Liver (tissue), 3 donors: ENCODE data around the gene DHX35.

Experiments
- EGR1 ChIP-seq, 2 donors: IDR thresholded peaks; 2 replicates each; pipeline ENCODE4 v1.6.1; 2016 to 2018; ENCODE audit warnings: antibody characterized with exemption in 2 of 2, low read depth in 2 of 2
- HNF4A ChIP-seq, 2 donors: conservative IDR thresholded peaks; 2 replicates each; pipeline ENCODE4 v1.6.1; 2016; ENCODE audit warnings: antibody characterized with exemption in 2 of 2, mild to moderate bottlenecking in 2 of 2
- JUND ChIP-seq, 2 donors: IDR thresholded peaks; 2 replicates each; pipeline ENCODE4 v1.6.1; 2016; ENCODE audit warnings: antibody characterized with exemption in 2 of 2
- RAD21 ChIP-seq, 2 donors: IDR thresholded peaks; 2 replicates each; pipeline ENCODE4 v1.6.1; 2016; ENCODE audit warnings: antibody characterized with exemption in 2 of 2, mild to moderate bottlenecking in 2 of 2
- RXRA ChIP-seq, 2 donors: IDR thresholded peaks; 2 replicates each; pipeline ENCODE4 v1.6.1; 2017 to 2018; ENCODE audit warnings: antibody characterized with exemption in 2 of 2, mild to moderate bottlenecking in 1 of 2
- SP1 ChIP-seq: IDR thresholded peaks from 2 replicates; pipeline ENCODE4 v1.6.1; 2018; ENCODE audit warnings: antibody characterized with exemption, mild to moderate bottlenecking
- TAF1 ChIP-seq: conservative IDR thresholded peaks from 2 replicates; pipeline ENCODE4 v1.6.1; 2016; ENCODE audit warnings: antibody characterized with exemption, mild to moderate bottlenecking
- YY1 ChIP-seq: IDR thresholded peaks from 2 replicates; pipeline ENCODE4 v1.6.1; 2016; ENCODE audit warnings: antibody characterized with exemption, mild to moderate bottlenecking
- TF ChIP-seq, protein P1 (sequence below): fragments of 150-350 bp; IDR thresholded peaks from 2 replicates; pipeline ENCODE4 v1.5.1; 2017; ENCODE audit warnings: improper control_type of control experiment, low read depth, low read length; ENCODE audit not compliant: missing input control
- TF ChIP-seq, protein P2 (sequence below): IDR thresholded peaks from 2 replicates; pipeline ENCODE4 v1.6.1; 2016; ENCODE audit warnings: antibody characterized with exemption, mild to moderate bottlenecking
- TF ChIP-seq, protein P3 (sequence below): IDR thresholded peaks from 2 replicates; pipeline ENCODE4 v1.6.1; 2016; ENCODE audit warnings: antibody characterized with exemption
- TF ChIP-seq, protein P4 (sequence below): IDR thresholded peaks from 2 replicates; pipeline ENCODE4 v1.6.1; 2016; ENCODE audit warnings: antibody characterized with exemption
- donor health status: healthy.
- donor health status: healthy.

DNA sequence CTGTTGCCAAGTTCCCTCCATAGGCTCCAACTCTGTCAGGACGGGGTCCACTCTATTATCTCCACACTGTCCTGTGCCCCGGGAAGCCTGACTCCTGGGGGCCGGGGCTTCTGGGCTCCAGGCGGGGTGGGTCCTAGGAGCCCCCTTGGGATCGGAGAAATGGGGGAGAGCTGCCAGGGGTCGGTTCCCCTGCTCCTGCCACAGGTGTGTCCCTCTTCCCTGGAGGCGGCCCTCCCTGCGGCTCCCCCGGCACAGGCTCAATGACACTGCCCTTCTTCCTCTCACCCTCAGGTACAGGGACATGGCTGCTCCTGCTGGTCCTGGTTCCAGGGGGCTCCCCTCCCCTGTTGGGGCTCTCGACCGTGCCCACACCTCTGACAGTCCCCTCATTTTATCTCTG, 110.0 kb downstream of the DHX35 start:
- TF ChIP-seq YY1 (no peak), SP1 (no peak), RAD21 (IDR thresholded peaks at IDR 0.05) (no peak), EGR1 (IDR thresholded peaks at IDR 0.05; ENCODE audit: low read depth in 2 of 2) (no peak), HNF4A (conservative IDR thresholded peaks at IDR 0.05) (no peak), JUND (IDR thresholded peaks at IDR 0.05) (no peak), RXRA (IDR thresholded peaks at IDR 0.05) (no peak), TAF1 (no peak)
- TF ChIP-seq, protein P1, sequence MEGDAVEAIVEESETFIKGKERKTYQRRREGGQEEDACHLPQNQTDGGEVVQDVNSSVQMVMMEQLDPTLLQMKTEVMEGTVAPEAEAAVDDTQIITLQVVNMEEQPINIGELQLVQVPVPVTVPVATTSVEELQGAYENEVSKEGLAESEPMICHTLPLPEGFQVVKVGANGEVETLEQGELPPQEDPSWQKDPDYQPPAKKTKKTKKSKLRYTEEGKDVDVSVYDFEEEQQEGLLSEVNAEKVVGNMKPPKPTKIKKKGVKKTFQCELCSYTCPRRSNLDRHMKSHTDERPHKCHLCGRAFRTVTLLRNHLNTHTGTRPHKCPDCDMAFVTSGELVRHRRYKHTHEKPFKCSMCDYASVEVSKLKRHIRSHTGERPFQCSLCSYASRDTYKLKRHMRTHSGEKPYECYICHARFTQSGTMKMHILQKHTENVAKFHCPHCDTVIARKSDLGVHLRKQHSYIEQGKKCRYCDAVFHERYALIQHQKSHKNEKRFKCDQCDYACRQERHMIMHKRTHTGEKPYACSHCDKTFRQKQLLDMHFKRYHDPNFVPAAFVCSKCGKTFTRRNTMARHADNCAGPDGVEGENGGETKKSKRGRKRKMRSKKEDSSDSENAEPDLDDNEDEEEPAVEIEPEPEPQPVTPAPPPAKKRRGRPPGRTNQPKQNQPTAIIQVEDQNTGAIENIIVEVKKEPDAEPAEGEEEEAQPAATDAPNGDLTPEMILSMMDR: no peak
- TF ChIP-seq, protein P2, sequence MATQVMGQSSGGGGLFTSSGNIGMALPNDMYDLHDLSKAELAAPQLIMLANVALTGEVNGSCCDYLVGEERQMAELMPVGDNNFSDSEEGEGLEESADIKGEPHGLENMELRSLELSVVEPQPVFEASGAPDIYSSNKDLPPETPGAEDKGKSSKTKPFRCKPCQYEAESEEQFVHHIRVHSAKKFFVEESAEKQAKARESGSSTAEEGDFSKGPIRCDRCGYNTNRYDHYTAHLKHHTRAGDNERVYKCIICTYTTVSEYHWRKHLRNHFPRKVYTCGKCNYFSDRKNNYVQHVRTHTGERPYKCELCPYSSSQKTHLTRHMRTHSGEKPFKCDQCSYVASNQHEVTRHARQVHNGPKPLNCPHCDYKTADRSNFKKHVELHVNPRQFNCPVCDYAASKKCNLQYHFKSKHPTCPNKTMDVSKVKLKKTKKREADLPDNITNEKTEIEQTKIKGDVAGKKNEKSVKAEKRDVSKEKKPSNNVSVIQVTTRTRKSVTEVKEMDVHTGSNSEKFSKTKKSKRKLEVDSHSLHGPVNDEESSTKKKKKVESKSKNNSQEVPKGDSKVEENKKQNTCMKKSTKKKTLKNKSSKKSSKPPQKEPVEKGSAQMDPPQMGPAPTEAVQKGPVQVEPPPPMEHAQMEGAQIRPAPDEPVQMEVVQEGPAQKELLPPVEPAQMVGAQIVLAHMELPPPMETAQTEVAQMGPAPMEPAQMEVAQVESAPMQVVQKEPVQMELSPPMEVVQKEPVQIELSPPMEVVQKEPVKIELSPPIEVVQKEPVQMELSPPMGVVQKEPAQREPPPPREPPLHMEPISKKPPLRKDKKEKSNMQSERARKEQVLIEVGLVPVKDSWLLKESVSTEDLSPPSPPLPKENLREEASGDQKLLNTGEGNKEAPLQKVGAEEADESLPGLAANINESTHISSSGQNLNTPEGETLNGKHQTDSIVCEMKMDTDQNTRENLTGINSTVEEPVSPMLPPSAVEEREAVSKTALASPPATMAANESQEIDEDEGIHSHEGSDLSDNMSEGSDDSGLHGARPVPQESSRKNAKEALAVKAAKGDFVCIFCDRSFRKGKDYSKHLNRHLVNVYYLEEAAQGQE: no peak
- TF ChIP-seq, protein P3, sequence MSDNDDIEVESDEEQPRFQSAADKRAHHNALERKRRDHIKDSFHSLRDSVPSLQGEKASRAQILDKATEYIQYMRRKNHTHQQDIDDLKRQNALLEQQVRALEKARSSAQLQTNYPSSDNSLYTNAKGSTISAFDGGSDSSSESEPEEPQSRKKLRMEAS: no peak
- TF ChIP-seq, protein P4, sequence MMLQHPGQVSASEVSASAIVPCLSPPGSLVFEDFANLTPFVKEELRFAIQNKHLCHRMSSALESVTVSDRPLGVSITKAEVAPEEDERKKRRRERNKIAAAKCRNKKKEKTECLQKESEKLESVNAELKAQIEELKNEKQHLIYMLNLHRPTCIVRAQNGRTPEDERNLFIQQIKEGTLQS: no peak
